ENCODE data around the gene DGKI.

The DGKI gene

GRCh38 chr7:137399827-137400823 is 446.6 kb downstream of the DGKI start:
- DNase-seq: no peak

GRCh38 chr7:137396051-137396450 is 450.7 kb downstream of the DGKI start:
- no peak for DNase-seq

GRCh38 chr7:137395420-137395819 is 451.4 kb downstream of the DGKI start:
- DNase-seq: no peak

GRCh38 chr7:137393570-137393969 is 453.2 kb downstream of the DGKI start:
- DNase-seq: no peak

GRCh38 chr7:137390076-137390475 is 456.7 kb downstream of the DGKI start:
- DNase-seq: peak in 1 of 2 experiments; percentile 16

- DNase-seq: no peak
Measured at GRCh38 chr7:137388916-137389315, 457.9 kb downstream of the DGKI start.

- no peak for DNase-seq
Measured at GRCh38 chr7:137386966-137387365, 459.8 kb downstream of the DGKI start.

- DNase-seq: peak in 1 of 2 experiments; percentile 63
Measured at GRCh38 chr7:137381045-137381444, 465.7 kb downstream of the DGKI start.

GRCh38 chr7:137373507-137373906 is 473.3 kb downstream of the DGKI start:
- DNase-seq: no peak

- no peak for DNase-seq
Measured at GRCh38 chr7:137371616-137372015, 475.2 kb downstream of the DGKI start.

GRCh38 chr7:137366995-137367394 is 479.8 kb downstream of the DGKI start:
- DNase-seq: no peak

GRCh38 chr7:137363683-137364082 is 483.1 kb downstream of the DGKI start:
- no peak for DNase-seq

- no peak for DNase-seq
Measured at GRCh38 chr7:137360087-137360679, 486.6 kb downstream of the DGKI start.

- no peak for DNase-seq
Measured at GRCh38 chr7:137354961-137355360, 491.8 kb downstream of the DGKI start.

- no peak for DNase-seq
Measured at GRCh38 chr7:137354396-137354795, 492.4 kb downstream of the DGKI start.

GRCh38 chr7:137351941-137352340 is 494.8 kb downstream of the DGKI start:
- DNase-seq: no peak

- DNase-seq: no peak
Measured at GRCh38 chr7:137345799-137346449, 500.9 kb downstream of the DGKI start.

GRCh38 chr7:137343281-137343841 is 503.4 kb downstream of the DGKI start, which contains the start of gene PTN:
PTN (minus strand) TSS chr7:137343733; CDS start chr7:137254973, 88,760 bp downstream.
- peak; percentile 68 to 71 for DNase-seq

- DNase-seq: no peak
Measured at GRCh38 chr7:137342828-137343261, 503.9 kb downstream of the DGKI start.

GRCh38 chr7:137342265-137342664 is 504.5 kb downstream of the DGKI start:
- no peak for DNase-seq

- no peak for DNase-seq
Measured at GRCh38 chr7:137337902-137338301, 508.9 kb downstream of the DGKI start.

GRCh38 chr7:137335814-137336213 is 511.0 kb downstream of the DGKI start:
- DNase-seq: no peak

GRCh38 chr7:137331378-137331777 is 515.4 kb downstream of the DGKI start:
- DNase-seq: no peak

Measured in NCI-H524 (cell line).